ENCODE data around the gene SLC7A1.

Gene SLC7A1

GRCh38 chr13:29532821-29533220, 62.7 kb downstream of the SLC7A1 start:
- Histone ChIP-seq H3K36me3 (ENCODE audit: low read length) (peaks cover 27% of the 10 kb centered on the region; the same call in 1 of the 2 replicates), H3K9me2 (replicated peaks; ENCODE audit: insufficient read depth, low read length) (no peaks in the 10 kb centered on the region), H2AFZ (ENCODE audit: low read depth, low read length, severe bottlenecking) (no peak overlapping the region), H3K27ac (ENCODE audit: low read depth, low read length) (no peak overlapping the region), H3K79me2 (ENCODE audit: insufficient read depth, low read length) (peaks cover 26% of the 10 kb centered on the region), H3K27me3 (ENCODE audit: low read length) (no peaks in the 10 kb centered on the region), H3K9ac (ENCODE audit: low read length) (no peak overlapping the region), H3K9me3 (ENCODE audit: insufficient read depth, low read length) (no peaks in the 10 kb centered on the region), H3F3A (ENCODE audit: insufficient read depth) (no peaks in the 10 kb centered on the region), H3K4me3 (ENCODE audit: insufficient read depth, low read length, poor library complexity, severe bottlenecking) (no peak overlapping the region), H3K4me2 (ENCODE audit: low read depth, low read length, poor library complexity, severe bottlenecking) (no peak overlapping the region), H4K20me1 (ENCODE audit: low read depth, low read length) (peaks cover 7% of the 10 kb centered on the region; the same call in 1 of the 2 replicates)
- TF ChIP-seq CTCF (IDR thresholded peaks at IDR 0.05; ENCODE audit: insufficient read depth, low read length, poor library complexity, severe bottlenecking) (no peak), EZH2phosphoT487 (conservative IDR thresholded peaks at IDR 0.05; ENCODE audit: low read length) (no peak)

- no peaks in the 10 kb centered on the region for H3K9me3 ChIP-seq (ENCODE audit: insufficient read depth, low read length)
- H4K20me1 ChIP-seq (ENCODE audit: low read depth, low read length) = peaks cover 3% of the 10 kb centered on the region; the same call in 1 of the 2 replicates
- H3K27ac ChIP-seq (ENCODE audit: low read depth, low read length) = no peak overlapping the region
- no peaks in the 10 kb centered on the region for H3F3A ChIP-seq (ENCODE audit: insufficient read depth)
- no peak for TF ChIP-seq EZH2phosphoT487 (conservative IDR thresholded peaks at IDR 0.05; ENCODE audit: low read length)
- H3K36me3 ChIP-seq (ENCODE audit: low read length) = peaks cover 27% of the 10 kb centered on the region; the same call in 1 of the 2 replicates
- H3K9ac ChIP-seq (ENCODE audit: low read length) = no peak overlapping the region
- peaks cover 19% of the 10 kb centered on the region for H3K79me2 ChIP-seq (ENCODE audit: insufficient read depth, low read length)
- no peaks in the 10 kb centered on the region for H3K9me2 ChIP-seq (replicated peaks; ENCODE audit: insufficient read depth, low read length)
- H2AFZ ChIP-seq (ENCODE audit: low read depth, low read length, severe bottlenecking) = no peak overlapping the region
- no peaks in the 10 kb centered on the region for H3K27me3 ChIP-seq (ENCODE audit: low read length)
- H3K4me2 ChIP-seq (ENCODE audit: low read depth, low read length, poor library complexity, severe bottlenecking) = no peak overlapping the region
- no peak overlapping the region for H3K4me3 ChIP-seq (ENCODE audit: insufficient read depth, low read length, poor library complexity, severe bottlenecking)
Measured at GRCh38 chr13:29532116-29532515, 63.4 kb downstream of the SLC7A1 start.

GRCh38 chr13:29530901-29531300, 64.6 kb downstream of the SLC7A1 start:
- H3K27ac ChIP-seq (ENCODE audit: low read depth, low read length) = no peak overlapping the region
- H3K36me3 ChIP-seq (ENCODE audit: low read length) = peaks cover 27% of the 10 kb centered on the region; the same call in 1 of the 2 replicates
- no peaks in the 10 kb centered on the region for H3K27me3 ChIP-seq (ENCODE audit: low read length)
- no peaks in the 10 kb centered on the region for H3F3A ChIP-seq (ENCODE audit: insufficient read depth)
- H4K20me1 ChIP-seq (ENCODE audit: low read depth, low read length) = peaks cover 3% of the 10 kb centered on the region; the same call in 1 of the 2 replicates
- no peaks in the 10 kb centered on the region for H3K9me3 ChIP-seq (ENCODE audit: insufficient read depth, low read length)
- H2AFZ ChIP-seq (ENCODE audit: low read depth, low read length, severe bottlenecking) = no peak overlapping the region
- no peaks in the 10 kb centered on the region for H3K9me2 ChIP-seq (replicated peaks; ENCODE audit: insufficient read depth, low read length)
- peaks cover 8% of the 10 kb centered on the region; the same call in 1 of the 2 replicates for H3K79me2 ChIP-seq (ENCODE audit: insufficient read depth, low read length)
- no peak overlapping the region for H3K4me2 ChIP-seq (ENCODE audit: low read depth, low read length, poor library complexity, severe bottlenecking)
- H3K4me3 ChIP-seq (ENCODE audit: insufficient read depth, low read length, poor library complexity, severe bottlenecking) = no peak overlapping the region
- H3K9ac ChIP-seq (ENCODE audit: low read length) = no peak overlapping the region
- TF ChIP-seq CTCF (IDR thresholded peaks at IDR 0.05; ENCODE audit: insufficient read depth, low read length, poor library complexity, severe bottlenecking) (no peak), EZH2phosphoT487 (conservative IDR thresholded peaks at IDR 0.05; ENCODE audit: low read length) (no peak)

GRCh38 chr13:29529754-29530153, 65.7 kb downstream of the SLC7A1 start:
- TF ChIP-seq EZH2phosphoT487 (conservative IDR thresholded peaks at IDR 0.05; ENCODE audit: low read length) (no peak), CTCF (IDR thresholded peaks at IDR 0.05; ENCODE audit: insufficient read depth, low read length, poor library complexity, severe bottlenecking) (no peak)
- no peaks in the 10 kb centered on the region for H3K9me3 ChIP-seq (ENCODE audit: insufficient read depth, low read length)
- no peak overlapping the region for H2AFZ ChIP-seq (ENCODE audit: low read depth, low read length, severe bottlenecking)
- H3K4me3 ChIP-seq (ENCODE audit: insufficient read depth, low read length, poor library complexity, severe bottlenecking) = no peak overlapping the region
- H3K4me2 ChIP-seq (ENCODE audit: low read depth, low read length, poor library complexity, severe bottlenecking) = no peak overlapping the region
- H3K27ac ChIP-seq (ENCODE audit: low read depth, low read length) = no peak overlapping the region
- H3F3A ChIP-seq (ENCODE audit: insufficient read depth) = no peaks in the 10 kb centered on the region
- H3K27me3 ChIP-seq (ENCODE audit: low read length) = no peaks in the 10 kb centered on the region
- H3K9me2 ChIP-seq (replicated peaks; ENCODE audit: insufficient read depth, low read length) = no peaks in the 10 kb centered on the region
- no peak overlapping the region for H3K9ac ChIP-seq (ENCODE audit: low read length)
- H3K36me3 ChIP-seq (ENCODE audit: low read length) = peaks cover 18% of the 10 kb centered on the region; the same call in 1 of the 2 replicates
- peaks cover 4% of the 10 kb centered on the region; the same call in 1 of the 2 replicates for H4K20me1 ChIP-seq (ENCODE audit: low read depth, low read length)
- 0 out of 2 replicates have a peak, but pooled peaks cover 4% of the 10 kb centered on the region for H3K79me2 ChIP-seq (ENCODE audit: insufficient read depth, low read length)
